ENCODE measurements around the gene MAMLD1.
A peak's percentile ranks its signal among the peaks of the same experiment; 100 is the strongest.
"Not testable (repeated sequence)": the region's sequence is repeated elsewhere in the genome, so short reads cannot be mapped to it uniquely, and the experiment has no call there.

Gene MAMLD1, protein sequence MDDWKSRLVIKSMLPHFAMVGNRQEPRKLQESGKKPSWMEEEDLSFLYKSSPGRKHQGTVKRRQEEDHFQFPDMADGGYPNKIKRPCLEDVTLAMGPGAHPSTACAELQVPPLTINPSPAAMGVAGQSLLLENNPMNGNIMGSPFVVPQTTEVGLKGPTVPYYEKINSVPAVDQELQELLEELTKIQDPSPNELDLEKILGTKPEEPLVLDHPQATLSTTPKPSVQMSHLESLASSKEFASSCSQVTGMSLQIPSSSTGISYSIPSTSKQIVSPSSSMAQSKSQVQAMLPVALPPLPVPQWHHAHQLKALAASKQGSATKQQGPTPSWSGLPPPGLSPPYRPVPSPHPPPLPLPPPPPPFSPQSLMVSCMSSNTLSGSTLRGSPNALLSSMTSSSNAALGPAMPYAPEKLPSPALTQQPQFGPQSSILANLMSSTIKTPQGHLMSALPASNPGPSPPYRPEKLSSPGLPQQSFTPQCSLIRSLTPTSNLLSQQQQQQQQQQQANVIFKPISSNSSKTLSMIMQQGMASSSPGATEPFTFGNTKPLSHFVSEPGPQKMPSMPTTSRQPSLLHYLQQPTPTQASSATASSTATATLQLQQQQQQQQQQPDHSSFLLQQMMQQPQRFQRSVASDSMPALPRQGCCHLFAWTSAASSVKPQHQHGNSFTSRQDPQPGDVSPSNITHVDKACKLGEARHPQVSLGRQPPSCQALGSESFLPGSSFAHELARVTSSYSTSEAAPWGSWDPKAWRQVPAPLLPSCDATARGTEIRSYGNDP

DNA sequence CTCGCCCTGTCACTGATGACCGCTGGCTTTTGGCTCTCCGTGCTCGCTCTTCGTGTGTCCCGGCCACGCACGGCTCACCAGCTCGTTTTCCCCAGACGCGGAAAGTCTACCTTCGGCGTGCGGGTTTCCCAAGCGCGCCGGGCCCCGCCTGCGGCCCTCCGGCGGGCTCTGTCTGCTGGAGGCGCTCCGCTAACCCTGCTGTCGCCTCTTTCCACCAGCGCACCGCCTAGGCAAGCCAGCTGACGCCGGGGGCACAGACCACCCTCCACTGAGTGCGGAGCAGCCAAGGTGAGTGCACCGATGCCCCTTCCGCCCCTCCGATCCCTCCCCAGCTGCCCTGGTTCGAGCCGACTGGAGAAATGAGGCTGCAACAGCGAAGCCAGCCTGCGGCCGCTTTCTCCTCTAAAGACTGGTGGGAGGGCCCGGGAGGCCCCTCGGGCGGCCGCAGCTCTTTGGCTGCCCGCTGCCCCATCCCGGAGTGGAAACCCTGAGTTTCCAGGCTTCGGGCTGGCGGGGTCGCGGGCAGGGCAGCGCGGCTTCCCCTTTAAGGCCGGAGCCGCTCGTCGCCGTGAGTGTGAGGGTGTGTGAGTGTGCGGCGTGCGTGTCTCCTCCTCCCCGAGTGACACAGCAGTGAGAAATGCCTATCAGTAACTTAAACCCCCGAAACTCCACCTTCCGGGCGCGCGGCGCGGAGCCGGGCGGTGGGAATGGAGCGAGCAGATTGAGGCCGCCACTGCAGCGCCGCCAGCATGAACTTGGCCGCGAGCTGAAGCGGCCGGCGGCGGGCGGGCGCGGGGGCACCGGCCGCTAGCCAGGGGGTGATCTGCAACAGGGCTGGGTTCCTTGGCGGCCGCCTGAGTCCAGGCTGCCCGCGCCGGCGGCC lies at the start of gene MAMLD1:
TSS of gene MAMLD1 (plus strand) at position 719 of the 883 bp plus-strand sequence. CDS start 82,200 bp downstream, outside the sequence.
- peak; percentile 55 for DNase-seq (ENCODE audit: low read depth)

DNA sequence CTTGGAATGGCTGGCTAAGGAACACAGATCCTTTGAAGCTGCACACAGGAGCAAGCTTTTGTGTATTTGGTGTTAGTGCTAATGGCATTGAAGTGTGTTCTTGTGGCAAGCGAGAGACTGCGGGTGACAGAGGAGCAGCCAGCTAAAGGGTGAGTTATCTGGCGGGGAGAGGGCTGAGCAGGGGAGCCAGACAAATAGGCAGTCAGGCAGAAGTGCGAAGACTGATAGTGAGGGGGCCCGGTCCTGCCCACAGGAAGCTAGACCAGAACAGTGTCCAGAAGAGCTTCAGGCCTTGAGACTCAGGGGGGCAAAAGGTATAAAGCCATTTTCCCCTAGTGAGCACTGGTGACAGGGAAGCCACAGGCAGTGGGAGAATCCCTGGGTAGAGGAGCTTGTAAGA lies 49.6 kb upstream of the MAMLD1 start:
- no peak for DNase-seq (ENCODE audit: low read depth)

DNA sequence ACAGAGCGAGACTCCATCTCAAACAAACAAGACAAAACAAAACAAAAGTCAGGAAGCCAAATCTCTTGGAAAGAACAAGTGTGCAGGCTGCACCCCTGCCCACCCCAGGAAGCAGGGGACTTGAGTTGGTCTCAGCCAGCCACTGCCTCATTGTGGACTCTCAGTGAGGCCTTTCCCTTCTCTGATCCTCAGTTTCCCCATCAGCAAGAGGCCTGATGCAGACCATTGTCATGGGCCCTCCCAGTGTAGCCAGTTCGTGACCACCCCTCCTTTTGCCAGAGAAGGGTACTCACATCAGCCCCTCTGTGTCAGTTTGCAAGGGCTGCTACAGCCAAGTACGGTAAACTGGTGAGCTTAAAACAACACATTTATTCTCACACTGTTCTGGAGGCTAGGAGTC lies 48.9 kb upstream of the MAMLD1 start:
- DNase-seq (ENCODE audit: low read depth) = no peak

DNA sequence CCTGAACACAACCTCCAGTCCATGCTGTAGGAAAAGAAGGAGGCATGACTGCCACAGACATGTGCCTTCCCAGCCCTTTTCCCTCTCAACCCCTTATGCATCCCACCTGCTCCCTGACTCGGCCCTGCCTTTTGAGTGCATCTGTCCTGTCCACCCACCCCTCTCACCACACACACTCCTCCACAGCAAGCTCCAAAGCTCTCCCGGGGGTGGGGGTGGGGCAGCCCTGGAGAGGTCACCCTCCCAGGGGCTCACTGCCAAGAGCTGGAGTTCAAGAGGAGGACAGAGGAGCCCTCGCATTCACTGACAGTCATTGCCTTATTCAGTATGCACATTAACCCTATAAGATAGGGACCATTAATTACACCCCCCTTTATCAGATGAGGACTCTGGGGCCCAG lies 46.6 kb upstream of the MAMLD1 start:
- no peak for DNase-seq (ENCODE audit: low read depth)

DNA sequence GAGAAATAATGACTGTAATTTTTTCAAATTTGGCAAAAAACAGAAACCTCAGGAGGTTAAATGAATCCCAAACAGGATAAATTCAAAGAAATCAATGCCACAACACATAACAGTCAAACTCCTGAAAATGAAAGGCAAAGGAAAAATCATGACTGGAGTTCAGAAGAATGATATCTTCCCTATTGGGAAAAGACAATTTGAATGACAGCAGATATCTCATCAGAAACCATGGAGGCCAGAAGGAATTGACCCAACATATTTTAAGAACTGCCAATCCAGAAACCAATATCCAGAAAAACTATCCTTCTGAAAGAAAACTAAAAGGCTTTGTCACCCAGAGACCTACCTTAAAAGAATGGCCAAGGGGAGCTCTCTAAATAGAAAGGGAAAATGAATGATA lies 40.1 kb upstream of the MAMLD1 start:
- no peak for DNase-seq (ENCODE audit: low read depth)

DNA sequence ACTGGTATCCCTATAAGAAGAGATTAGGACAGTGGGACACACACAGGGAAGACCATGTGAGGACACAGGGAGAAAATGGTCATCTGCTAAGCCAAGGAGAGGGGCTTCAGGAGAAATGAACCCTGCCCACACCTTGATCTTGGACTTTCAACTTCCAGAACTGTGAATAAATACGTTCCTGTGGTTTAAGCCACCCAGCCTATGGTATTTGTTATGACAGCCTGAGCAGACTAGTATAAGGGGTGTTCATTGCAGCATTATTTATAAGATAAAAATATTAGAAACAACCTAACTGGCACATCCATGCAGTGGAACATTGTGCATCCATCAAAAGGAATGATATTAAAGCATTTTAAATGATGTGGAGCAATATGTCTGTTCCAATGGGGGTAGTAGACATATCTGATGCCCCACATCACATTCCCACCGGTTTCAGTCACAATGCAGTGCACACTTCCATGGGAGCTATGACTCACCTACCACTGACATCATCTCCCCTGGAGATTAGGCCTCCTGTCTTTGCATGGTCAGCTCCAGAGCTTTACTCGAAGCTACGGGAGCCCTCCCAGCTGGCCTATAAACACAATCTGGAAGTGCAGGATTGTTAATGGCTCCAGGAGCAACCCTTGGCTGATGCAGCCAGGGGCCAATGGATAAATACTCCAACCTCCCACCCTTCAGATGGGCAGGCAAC lies 38.9 kb upstream of the MAMLD1 start:
- DNase-seq (ENCODE audit: low read depth) = no peak

DNA sequence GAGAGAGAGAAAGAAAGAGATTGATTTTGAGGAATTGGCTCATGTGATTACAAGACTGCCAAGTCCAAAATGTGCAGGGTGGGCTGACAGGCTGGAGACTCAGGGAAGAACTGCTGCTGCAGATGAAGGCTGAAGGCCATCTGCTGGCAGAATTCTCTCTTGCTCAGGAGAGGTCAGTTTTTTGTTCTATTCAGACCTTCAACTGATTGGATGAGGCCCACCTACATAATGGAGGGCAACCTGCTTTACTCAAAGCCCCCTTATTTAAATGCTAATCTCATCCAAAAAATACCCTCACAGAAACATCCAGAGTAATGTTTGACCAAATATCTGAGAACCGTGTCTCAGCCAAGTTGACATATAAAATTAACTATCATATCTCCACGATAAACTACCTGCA lies 38.2 kb upstream of the MAMLD1 start:
- DNase-seq (ENCODE audit: low read depth) = no peak

DNA sequence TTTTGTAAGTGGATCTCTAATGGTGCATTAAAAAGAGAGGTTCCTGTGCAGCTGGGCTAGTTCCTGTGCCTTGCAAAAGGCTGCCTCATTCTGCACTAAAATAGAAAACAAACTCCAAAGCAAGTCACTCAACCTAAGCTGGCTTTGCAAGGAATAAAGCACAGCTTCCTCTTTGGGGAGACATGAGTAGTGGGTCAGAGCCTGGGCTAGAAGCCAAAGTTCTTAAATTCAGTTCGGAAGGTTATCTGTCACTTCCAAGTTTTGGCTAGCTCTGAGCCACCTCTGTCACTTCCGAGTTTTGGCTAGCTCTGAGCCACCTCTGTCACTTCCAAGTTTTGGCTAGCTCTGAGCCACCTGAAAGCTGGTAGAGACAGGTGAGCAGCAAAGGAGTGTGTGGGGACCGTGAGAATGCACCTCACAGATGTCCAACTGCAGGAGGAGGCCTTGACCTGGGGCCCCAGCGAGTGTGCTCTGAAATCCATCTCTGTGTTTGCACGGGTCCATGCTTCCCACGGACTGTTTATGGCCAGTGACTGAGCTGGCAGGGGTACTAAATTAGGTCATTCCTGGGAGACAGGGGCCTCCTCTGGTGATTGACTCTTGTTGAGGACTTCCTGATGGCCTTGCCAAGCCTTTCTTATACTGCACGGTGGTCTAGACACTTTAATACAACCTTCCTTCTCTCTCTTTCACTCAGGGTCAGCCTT lies 36.4 kb upstream of the MAMLD1 start:
- no peak for DNase-seq (ENCODE audit: low read depth)

DNA sequence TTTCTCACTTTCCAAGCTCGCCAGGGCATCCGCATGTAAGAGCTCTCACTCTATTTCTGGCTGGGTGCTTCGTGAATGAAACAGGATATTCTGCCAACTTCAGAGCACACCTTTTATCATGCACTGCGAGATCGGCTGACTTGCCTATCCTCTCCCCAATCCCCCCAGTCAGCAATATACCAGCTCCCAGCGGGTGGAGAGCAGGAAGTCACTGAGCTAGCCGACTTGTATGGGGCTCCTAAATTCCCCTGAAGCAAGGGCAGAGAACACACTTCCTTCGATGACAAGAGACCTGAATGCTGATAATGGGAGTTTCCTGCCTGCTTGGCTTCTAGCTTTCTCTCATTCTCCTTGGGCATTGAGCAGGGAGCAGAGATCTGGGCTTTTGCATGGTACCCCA lies 33.8 kb upstream of the MAMLD1 start:
- no peak for DNase-seq (ENCODE audit: low read depth)

DNA sequence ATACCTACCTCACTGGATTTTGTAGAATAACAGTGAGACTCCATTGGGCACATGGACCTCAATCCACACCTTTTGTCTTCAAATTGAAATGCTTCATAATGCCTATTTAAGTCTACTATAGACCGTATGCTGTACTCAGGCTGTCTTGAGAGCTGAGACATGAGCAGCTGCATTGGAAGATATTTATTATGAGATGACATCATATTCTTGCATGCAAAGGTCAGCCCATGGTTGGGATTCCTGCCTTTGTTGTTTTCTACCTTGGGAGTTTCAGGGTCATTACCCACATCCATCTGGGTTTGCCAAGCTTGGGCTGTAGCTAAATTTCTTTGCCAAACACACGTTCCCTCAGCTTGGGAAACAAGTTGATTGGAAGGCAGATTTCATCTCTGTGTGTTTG lies 33.2 kb upstream of the MAMLD1 start:
- DNase-seq (ENCODE audit: low read depth) = no peak

DNA sequence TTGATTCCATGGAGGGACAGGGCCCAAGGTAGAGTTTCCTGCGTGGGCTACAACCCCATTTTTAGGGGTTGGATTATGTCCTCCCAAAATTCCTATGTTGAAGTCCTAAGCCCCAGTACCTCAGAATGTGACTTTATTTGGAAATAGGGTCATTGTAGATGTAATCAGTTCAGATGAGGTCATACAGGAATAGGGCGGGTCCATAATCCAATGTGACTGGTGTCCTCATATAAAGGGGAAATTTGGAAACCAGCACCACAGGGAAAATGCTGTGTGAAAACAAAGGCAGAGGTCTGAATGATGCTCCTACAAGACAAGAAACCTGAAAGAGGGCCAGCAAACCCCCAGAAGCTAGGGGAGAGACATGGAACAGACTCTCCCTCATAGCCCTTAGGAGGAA lies 31.1 kb upstream of the MAMLD1 start:
- DNase-seq (ENCODE audit: low read depth) = no peak

DNA sequence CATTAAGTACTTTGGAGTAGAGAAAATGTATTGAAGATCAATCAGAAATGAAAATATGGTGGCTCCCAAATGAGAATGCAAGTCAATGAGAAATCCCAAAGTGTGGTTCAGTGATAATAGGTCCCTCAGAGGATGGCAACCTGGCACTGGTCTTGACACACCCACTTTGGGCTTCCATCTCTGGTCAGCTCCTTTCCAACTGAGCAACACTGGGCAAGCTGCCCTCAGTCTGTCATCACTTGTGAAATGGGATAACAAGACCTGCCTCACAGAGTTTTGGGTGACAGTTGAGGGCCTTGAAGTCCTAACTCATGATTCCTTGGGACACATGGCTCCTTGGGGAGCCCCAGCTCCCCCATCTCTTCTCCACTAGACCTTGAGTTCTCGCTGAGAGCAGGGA lies 29.0 kb upstream of the MAMLD1 start:
- no peak for DNase-seq (ENCODE audit: low read depth)

DNA sequence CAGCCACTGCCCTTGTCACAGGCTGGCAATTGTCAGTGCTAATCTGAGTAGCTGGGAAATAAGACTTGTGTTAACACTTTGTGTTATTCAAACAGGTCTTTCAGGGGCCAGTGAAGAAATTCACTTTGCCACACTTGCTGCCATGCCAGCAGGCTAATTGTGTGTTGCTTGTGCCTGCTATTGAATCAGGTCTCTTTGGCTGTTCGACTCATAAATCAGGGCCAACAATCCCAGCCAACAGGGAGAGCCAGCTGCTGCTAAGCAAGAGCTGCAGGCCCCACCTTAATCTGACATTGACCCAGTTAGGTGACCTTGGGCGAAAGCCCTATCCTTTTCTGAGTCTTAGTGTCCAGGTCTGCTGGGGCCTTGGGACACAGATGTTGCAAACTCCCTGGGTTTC lies 28.1 kb upstream of the MAMLD1 start:
- DNase-seq (ENCODE audit: low read depth) = no peak

DNA sequence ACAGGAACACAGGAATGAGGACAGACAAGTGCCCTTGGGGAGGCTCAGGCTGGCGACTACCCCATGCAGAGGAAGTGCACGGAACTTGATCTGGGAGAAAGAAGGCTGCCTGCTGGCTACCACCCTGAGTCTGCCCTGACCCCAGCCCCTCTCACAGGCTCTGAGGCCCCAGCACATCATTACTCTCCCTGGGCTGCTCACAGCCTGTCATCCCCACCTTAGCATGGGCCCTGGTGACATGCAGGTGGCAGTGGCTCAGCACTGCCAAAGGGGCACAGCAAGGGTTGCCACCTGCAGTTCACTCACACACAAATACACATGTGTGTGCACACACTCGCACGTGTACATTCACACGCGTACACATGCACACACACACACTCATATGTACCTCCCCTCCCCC lies 26.1 kb upstream of the MAMLD1 start:
- no peak for DNase-seq (ENCODE audit: low read depth)

DNA sequence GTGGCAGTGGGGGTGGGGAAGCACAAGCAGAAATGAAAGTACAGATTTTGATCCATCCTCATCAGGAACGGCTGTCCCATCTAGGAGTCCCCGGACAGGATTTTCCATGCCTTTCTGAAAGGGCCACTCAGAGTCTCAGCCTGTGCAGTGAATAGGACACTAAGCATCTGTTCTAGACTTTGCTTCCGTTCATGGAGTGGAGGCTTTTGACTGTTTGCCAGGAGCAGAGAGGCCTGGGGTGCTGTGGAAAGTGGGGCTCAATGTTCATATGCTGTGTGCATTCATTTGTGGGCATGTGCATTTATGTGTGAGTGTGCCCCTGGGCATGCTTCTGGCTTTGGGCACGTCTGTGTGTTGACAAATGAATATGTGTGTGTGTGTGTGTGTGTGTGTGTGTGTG lies 25.6 kb upstream of the MAMLD1 start:
- DNase-seq (ENCODE audit: low read depth) = no peak

DNA sequence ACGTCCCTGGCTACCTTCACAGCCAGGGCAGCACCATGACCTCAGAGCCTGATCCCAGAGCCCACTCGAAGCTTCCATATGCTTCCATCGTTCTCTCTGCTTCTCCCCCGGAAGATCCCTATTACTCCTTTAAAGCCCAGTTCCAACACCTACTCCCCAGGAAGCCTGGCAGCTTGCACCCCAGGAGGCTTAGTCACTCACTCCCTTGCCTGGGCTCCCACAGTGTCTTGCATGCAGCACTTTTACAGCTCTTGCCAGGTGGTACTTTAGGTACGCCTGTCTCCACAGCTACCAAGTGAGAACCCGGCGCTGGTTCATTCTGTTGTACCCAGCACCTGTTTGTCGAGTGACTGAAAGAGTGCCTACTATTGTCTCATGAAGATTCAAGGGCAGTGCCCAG lies 24.5 kb upstream of the MAMLD1 start:
- DNase-seq (ENCODE audit: low read depth) = no peak

DNA sequence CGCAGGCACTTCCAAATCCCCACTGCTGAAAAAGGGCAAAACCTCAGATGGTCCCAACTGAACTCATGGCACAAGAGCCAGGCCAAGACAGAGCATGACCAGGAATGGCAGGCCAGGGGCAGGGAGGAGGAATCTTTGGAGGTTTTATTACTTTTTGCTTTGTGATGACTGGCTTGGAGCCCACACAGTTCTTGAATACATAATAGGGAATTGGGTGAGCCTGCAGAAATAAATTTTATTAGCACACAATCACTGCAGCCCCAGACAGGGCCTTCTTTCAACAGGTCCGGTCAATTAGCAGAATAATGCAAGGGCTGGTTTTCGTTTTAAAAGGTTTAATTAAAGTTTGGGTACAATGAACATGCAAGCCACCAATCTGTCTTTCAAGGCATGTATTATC lies 23.4 kb upstream of the MAMLD1 start:
- no peak for DNase-seq (ENCODE audit: low read depth)

DNA sequence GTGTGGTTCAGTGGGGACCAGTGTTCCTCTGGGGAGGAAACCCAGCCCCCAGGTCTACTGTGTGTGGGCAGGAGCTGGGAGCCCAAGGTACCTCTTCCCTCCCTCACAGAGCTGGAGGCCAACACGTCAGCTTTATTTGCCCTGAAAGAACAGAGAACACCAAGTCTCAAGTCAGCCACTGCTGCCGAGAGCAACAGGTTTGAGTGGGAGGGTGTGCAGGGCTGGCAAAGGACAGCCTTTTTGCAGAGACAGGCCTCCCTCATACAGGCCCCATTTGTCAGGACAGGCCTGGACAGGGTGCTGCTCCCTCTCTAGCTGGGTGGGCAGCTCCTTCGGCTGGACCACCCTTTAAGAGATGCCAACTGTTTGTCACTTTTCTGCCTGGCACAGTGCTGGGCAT lies 22.8 kb upstream of the MAMLD1 start:
- DNase-seq (ENCODE audit: low read depth) = not testable (repeated sequence)

DNA sequence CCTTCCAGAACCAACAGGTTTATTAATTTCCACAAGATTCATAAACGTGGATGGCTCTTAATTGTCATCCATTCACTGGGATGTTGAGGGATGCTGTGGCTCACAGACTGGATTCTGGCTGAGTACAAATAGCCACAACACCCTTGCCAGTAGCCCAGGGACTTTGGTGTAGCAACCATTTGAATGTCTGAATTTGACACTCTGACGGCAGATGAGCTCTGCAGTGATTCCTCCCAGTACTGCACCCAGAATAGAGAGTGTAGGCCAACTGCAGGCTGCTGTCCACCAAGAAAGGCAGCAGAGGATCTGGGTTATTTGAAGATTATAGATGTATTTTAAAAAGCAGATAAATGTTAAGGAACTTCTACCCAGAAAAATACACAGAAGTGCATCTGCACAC lies 15.6 kb upstream of the MAMLD1 start:
- no peak for DNase-seq (ENCODE audit: low read depth)

DNA sequence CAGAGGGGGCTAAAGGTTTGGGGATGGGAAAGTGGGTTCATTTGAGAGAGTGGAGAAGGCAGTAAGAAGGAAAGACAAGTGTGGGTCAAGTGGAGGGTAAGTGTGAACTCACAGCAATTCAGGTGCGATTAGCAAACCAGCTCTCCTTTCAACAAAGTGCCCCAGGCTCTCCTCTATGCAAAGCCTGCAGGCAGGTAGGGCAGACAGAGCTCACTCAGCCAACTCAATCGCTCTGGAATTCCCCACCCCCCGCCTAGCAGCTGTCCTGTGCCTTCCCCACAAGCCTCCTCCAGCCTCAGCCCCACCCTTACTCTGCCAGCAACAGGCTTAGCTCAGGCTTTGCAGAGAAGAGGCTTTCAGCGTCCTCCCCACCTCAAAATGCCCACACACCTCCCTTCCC lies 14.8 kb upstream of the MAMLD1 start:
- DNase-seq (ENCODE audit: low read depth) = no peak

DNA sequence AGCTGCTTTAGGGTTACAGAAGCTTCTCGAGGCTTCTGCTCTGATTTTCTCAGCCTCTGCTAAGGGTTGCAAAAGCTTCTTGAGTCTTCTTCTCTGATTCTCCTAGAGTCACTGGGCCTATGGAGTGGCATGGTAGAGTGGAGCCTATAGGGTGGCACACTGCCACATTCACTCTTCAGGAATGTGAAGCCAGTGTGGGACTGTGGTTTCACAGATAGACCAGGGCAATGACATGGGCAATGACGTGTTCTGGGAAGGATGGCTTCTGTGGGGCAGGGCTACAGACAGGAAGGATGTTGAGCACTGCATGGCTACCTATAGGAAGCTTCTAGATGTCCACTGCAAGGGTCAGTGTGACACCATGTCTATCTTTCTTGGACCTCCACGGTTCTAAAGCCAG lies 11.0 kb upstream of the MAMLD1 start:
- DNase-seq (ENCODE audit: low read depth) = no peak

All from activated T-cell treated with anti-CD3 and anti-CD28 coated beads for 48 hours (primary cell).